ENCODE data around the gene CMTM2.

CMTM2 gene

DNA sequence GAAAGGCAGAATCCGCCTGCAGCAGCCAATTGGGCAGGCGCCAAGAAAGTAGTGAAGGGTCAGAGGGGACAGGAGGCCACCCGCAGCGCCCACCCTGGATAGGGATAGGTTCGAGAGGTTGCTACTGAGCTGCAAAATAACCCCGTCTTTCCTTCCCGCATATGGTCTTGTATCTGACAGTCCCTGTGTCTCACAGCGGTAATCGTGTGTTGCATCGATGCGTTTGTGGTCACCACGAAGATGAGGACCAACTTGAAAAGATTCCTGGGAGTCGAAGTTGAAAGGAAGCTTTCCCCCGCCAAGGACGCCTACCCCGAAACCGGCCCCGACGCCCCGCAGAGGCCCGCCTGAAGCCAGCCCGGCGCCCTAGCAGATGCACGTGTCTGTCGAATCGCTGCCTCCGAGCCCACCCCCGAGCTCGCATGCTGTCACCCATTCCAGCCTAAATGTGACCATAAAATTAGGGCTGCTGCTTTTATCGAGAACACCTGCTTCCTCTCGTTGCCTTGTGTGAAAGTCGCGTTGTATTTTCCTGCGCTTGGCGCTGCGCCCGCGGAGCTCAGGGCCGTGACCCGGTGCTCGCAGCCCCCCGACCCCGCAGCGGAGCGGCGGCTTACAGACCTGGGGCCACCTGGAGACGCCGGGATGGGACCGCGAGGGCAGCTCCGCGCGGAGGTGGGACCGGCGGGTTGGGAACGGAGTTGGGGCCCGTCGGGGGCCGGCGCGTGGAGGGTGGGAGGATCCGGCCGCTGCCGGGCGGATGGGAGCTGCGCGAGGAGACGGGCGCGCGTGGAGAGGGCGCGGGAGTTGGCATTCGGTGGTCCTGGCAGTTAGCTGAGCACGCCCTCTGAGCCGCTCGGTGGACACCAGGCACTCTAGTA, at the start of gene CMTM2:
Gene CMTM2, plus strand, starts transcription at position 813 of the 881 bp plus-strand sequence. CDS start 145 bp downstream, outside the sequence.
- H3K27me3 ChIP-seq (ENCODE audit: control insufficient read depth, insufficient read depth, low read length): peaks cover 14% of the 10 kb centered on the region
- no peaks in the 10 kb centered on the region for H3K9me3 ChIP-seq (ENCODE audit: control insufficient read depth, low read length)
- no peak within 1 kb of the TSS for H3K9ac ChIP-seq (ENCODE audit: low read length)
- H3K4me1 ChIP-seq (ENCODE audit: control insufficient read depth, insufficient read depth, low read length): peaks cover 6% of the 10 kb centered on the region
- H3K36me3 ChIP-seq (ENCODE audit: control insufficient read depth, insufficient read depth, low read length): no peaks in the 10 kb centered on the region
- no peak within 1 kb of the TSS for H3K4me3 ChIP-seq (ENCODE audit: low read length)

- no peaks in the 10 kb centered on the region for H3K9me3 ChIP-seq (ENCODE audit: control insufficient read depth, low read length)
- H3K4me3 ChIP-seq (ENCODE audit: low read length): no peak overlapping the region
- H3K9ac ChIP-seq (ENCODE audit: low read length): no peak overlapping the region
- H3K36me3 ChIP-seq (ENCODE audit: control insufficient read depth, insufficient read depth, low read length): peaks cover 5% of the 10 kb centered on the region
- H3K27me3 ChIP-seq (ENCODE audit: control insufficient read depth, insufficient read depth, low read length): no peaks in the 10 kb centered on the region
- peaks cover 10% of the 10 kb centered on the region for H3K4me1 ChIP-seq (ENCODE audit: control insufficient read depth, insufficient read depth, low read length)
Observed at GRCh38 chr16:66529475-66529874, 49.8 kb upstream of the CMTM2 start.

- no peaks in the 10 kb centered on the region for H3K36me3 ChIP-seq (ENCODE audit: control insufficient read depth, insufficient read depth, low read length)
- H3K27me3 ChIP-seq (ENCODE audit: control insufficient read depth, insufficient read depth, low read length): no peaks in the 10 kb centered on the region
- no peaks in the 10 kb centered on the region for H3K9me3 ChIP-seq (ENCODE audit: control insufficient read depth, low read length)
- no peak overlapping the region for H3K4me3 ChIP-seq (ENCODE audit: low read length)
- H3K9ac ChIP-seq (ENCODE audit: low read length): no peak overlapping the region
- H3K4me1 ChIP-seq (ENCODE audit: control insufficient read depth, insufficient read depth, low read length): peaks cover 3% of the 10 kb centered on the region
Observed at GRCh38 chr16:66534376-66534799, 44.9 kb upstream of the CMTM2 start.

- no peaks in the 10 kb centered on the region for H3K36me3 ChIP-seq (ENCODE audit: control insufficient read depth, insufficient read depth, low read length)
- H3K4me1 ChIP-seq (ENCODE audit: control insufficient read depth, insufficient read depth, low read length): peaks cover 3% of the 10 kb centered on the region
- H3K9me3 ChIP-seq (ENCODE audit: control insufficient read depth, low read length): no peaks in the 10 kb centered on the region
Observed at GRCh38 chr16:66536525-66536924, 42.7 kb upstream of the CMTM2 start.

DNA sequence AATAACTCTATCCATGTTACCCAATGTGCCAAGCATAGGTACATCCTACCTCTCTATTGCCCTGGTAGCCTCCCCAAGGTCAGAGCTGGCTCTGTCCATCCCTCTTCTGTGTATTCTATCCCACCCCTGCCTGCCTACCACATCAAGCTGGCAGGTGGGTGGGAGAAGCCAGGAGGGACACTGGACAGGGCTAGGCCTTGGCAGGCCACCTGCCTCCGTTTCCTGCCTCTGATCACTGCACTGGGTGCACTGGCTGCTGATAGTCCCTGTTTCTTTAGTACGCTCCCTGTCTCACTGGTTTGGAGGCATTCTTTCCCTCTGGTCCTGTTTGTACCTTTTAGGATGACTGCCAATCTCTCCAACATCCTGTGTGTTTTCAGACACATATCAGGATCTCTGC, 42.0 kb upstream of the CMTM2 start:
- Histone ChIP-seq H3K9me3 (ENCODE audit: control insufficient read depth, low read length) (no peaks in the 10 kb centered on the region), H3K36me3 (ENCODE audit: control insufficient read depth, insufficient read depth, low read length) (no peaks in the 10 kb centered on the region), H3K4me1 (ENCODE audit: control insufficient read depth, insufficient read depth, low read length) (peaks cover 3% of the 10 kb centered on the region), H3K27me3 (ENCODE audit: control insufficient read depth, insufficient read depth, low read length) (no peaks in the 10 kb centered on the region), H3K4me3 (ENCODE audit: low read length) (no peak overlapping the region), H3K9ac (ENCODE audit: low read length) (no peak overlapping the region)

More at GRCh38 chr16:66536525-66536924, 42.7 kb upstream of the CMTM2 start:
- no peak overlapping the region for H3K4me3 ChIP-seq (ENCODE audit: low read length)
- H3K9ac ChIP-seq (ENCODE audit: low read length): no peak overlapping the region
- H3K27me3 ChIP-seq (ENCODE audit: control insufficient read depth, insufficient read depth, low read length): no peaks in the 10 kb centered on the region

- no peak overlapping the region for H3K9ac ChIP-seq (ENCODE audit: low read length)
- no peaks in the 10 kb centered on the region for H3K36me3 ChIP-seq (ENCODE audit: control insufficient read depth, insufficient read depth, low read length)
- no peaks in the 10 kb centered on the region for H3K27me3 ChIP-seq (ENCODE audit: control insufficient read depth, insufficient read depth, low read length)
- peaks cover 3% of the 10 kb centered on the region for H3K4me1 ChIP-seq (ENCODE audit: control insufficient read depth, insufficient read depth, low read length)
- no peak overlapping the region for H3K4me3 ChIP-seq (ENCODE audit: low read length)
- H3K9me3 ChIP-seq (ENCODE audit: control insufficient read depth, low read length): no peaks in the 10 kb centered on the region
Observed at GRCh38 chr16:66538910-66539309, 40.4 kb upstream of the CMTM2 start.

DNA sequence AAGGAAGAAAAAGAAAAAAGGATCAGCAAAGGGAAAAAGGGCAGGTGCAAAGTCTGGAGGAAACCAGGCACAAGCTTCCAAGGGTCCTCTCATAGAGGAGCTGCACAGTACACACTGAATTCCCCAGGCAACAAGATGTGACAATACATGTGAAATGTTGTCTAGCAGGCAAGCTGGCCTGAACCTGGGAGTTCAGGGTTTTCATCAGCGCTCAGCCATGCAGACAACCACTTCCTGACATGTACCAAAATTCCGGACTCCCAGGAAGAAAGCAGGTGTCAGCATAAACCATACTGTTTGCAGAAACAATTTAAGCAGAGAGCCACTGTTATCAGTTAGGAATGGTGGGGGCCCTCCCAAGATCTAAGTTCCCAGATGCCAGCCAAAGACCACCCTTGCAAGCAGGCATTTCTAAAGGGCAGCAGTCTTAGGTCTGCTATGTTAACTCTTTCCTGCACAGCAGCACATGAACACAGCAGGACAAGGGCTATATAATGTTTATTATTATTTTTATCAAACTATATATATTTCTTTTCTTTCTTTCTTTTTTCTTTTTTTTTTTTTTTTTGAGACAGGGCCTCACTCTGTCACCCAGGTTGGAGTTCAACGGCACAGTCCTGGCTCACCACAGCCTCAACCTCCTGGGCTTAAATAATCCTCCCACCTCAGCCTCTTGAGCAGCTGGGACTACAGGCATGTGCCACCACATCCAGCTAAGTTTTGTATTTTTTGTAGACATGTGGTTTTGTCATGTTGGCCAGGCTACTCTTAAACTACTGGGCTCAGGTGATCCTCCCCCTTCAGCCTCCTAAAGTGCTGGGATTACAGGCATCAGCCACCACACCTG, 39.4 kb upstream of the CMTM2 start:
- Histone ChIP-seq H3K9me3 (ENCODE audit: control insufficient read depth, low read length) (no peaks in the 10 kb centered on the region), H3K4me1 (ENCODE audit: control insufficient read depth, insufficient read depth, low read length) (peaks cover 3% of the 10 kb centered on the region), H3K27me3 (ENCODE audit: control insufficient read depth, insufficient read depth, low read length) (no peaks in the 10 kb centered on the region), H3K4me3 (ENCODE audit: low read length) (no peak overlapping the region), H3K9ac (ENCODE audit: low read length) (no peak overlapping the region), H3K36me3 (ENCODE audit: control insufficient read depth, insufficient read depth, low read length) (no peaks in the 10 kb centered on the region)

DNA sequence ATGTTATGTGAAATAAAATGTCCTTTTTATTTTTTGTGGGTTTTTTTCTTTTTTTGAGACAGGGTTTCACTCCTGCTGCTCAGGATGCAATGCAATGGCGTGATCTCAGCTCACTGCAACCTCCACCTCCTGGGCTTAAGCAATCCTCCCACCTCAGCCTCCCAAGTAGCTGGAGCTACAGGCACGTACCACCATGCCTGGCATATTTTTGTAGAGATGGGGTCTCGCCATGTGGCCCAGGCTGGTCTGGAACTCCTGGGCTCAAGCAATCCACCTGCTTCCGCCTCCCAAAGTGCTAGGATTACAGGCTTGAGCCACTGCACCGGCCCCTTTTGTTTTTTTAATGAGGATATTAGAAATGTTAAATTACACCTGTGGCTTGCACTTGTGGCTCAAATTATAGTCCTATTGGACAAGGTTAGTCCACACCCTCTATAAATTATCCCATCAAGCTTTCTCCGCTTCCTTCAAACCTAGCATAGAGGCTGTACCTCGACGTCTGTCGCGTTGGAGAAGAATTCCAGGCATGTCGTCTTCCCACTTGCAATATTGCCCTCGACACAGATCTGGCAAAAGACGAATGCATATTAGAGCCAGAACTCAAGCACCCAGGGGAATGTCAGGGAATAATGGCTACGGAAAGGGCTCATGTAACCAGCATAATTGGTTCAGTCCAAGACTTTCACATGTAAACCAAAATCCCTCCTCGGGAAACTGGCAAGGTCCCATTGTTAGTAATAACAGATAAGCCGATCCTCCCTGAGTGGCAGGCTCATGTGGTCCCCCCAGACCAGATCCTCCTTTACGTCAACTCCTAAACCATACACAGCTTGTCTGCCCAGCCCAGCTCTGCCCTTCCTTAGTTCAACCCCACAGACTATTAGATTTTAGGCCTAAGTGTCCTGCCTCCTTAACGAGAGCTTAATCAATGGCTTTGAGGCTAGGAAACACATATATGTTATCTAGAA, 37.6 kb upstream of the CMTM2 start:
- Histone ChIP-seq H3K36me3 (ENCODE audit: control insufficient read depth, insufficient read depth, low read length) (no peaks in the 10 kb centered on the region), H3K27me3 (ENCODE audit: control insufficient read depth, insufficient read depth, low read length) (no peaks in the 10 kb centered on the region), H3K9ac (ENCODE audit: low read length) (no peak overlapping the region), H3K4me1 (ENCODE audit: control insufficient read depth, insufficient read depth, low read length) (peaks cover 3% of the 10 kb centered on the region), H3K4me3 (ENCODE audit: low read length) (no peak overlapping the region), H3K9me3 (ENCODE audit: control insufficient read depth, low read length) (no peaks in the 10 kb centered on the region)

GRCh38 chr16:66542396-66542795, 36.9 kb upstream of the CMTM2 start:
- Histone ChIP-seq H3K9ac (ENCODE audit: low read length) (no peak overlapping the region), H3K4me3 (ENCODE audit: low read length) (no peak overlapping the region), H3K4me1 (ENCODE audit: control insufficient read depth, insufficient read depth, low read length) (peaks cover 3% of the 10 kb centered on the region), H3K36me3 (ENCODE audit: control insufficient read depth, insufficient read depth, low read length) (no peaks in the 10 kb centered on the region), H3K9me3 (ENCODE audit: control insufficient read depth, low read length) (no peaks in the 10 kb centered on the region), H3K27me3 (ENCODE audit: control insufficient read depth, insufficient read depth, low read length) (no peaks in the 10 kb centered on the region)

DNA sequence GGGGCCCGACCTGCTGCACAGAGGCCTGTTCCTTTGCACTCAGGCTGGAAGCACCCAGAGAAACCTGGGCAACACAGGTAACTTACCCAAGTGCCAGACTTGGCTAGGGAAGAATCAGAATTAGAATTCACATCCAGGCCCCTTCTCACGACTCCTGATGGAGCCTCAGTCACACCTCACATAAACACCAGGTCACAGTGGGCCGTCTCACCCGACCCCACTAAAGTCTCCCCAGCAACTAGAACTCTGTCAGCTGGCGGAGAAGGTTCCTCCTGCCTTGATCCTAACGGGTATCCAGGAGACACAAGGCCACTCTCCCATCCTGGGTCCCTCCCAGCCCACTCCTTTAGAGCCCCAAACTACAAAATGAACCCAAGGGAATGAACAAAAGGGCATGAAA, 35.7 kb upstream of the CMTM2 start:
- Histone ChIP-seq H3K4me3 (ENCODE audit: low read length) (no peak overlapping the region), H3K36me3 (ENCODE audit: control insufficient read depth, insufficient read depth, low read length) (no peaks in the 10 kb centered on the region), H3K9ac (ENCODE audit: low read length) (no peak overlapping the region), H3K9me3 (ENCODE audit: control insufficient read depth, low read length) (no peaks in the 10 kb centered on the region), H3K27me3 (ENCODE audit: control insufficient read depth, insufficient read depth, low read length) (no peaks in the 10 kb centered on the region), H3K4me1 (ENCODE audit: control insufficient read depth, insufficient read depth, low read length) (peaks cover 3% of the 10 kb centered on the region)

- H3K4me1 ChIP-seq (ENCODE audit: control insufficient read depth, insufficient read depth, low read length): peaks cover 3% of the 10 kb centered on the region
- no peaks in the 10 kb centered on the region for H3K36me3 ChIP-seq (ENCODE audit: control insufficient read depth, insufficient read depth, low read length)
- no peak overlapping the region for H3K4me3 ChIP-seq (ENCODE audit: low read length)
- H3K27me3 ChIP-seq (ENCODE audit: control insufficient read depth, insufficient read depth, low read length): no peaks in the 10 kb centered on the region
- no peak overlapping the region for H3K9ac ChIP-seq (ENCODE audit: low read length)
- no peaks in the 10 kb centered on the region for H3K9me3 ChIP-seq (ENCODE audit: control insufficient read depth, low read length)
Observed at GRCh38 chr16:66544016-66544757, 35.1 kb upstream of the CMTM2 start.
